ENCODE results near the gene METTL25B.

- TF ChIP-seq EZH2 (IDR thresholded peaks at IDR 0.05; ENCODE audit: borderline replicate concordance, insufficient read depth, low read length, poor library complexity, severe bottlenecking) = no peak
- no peak for TF ChIP-seq CTCF (IDR thresholded peaks at IDR 0.05; ENCODE audit: poor library complexity, severe bottlenecking)
- TF ChIP-seq POLR2AphosphoS5 (IDR thresholded peaks at IDR 0.05) = no peak
- TF ChIP-seq RAD21 (conservative IDR thresholded peaks at IDR 0.05) = no peak
- TF ChIP-seq REST (IDR thresholded peaks at IDR 0.05; ENCODE audit: borderline replicate concordance) = no peak
- TF ChIP-seq EP300 (conservative IDR thresholded peaks at IDR 0.05; ENCODE audit: poor library complexity, severe bottlenecking) = no peak
These were observed 38.2 kb upstream of the METTL25B start for GRCh38 chr1:156689953-156690674.
